ENCODE data around the gene ITCH.
"Not testable (repeated sequence)": the region's sequence is repeated elsewhere in the genome, so short reads cannot be mapped to it uniquely, and the experiment has no call there.

ITCH gene

DNA sequence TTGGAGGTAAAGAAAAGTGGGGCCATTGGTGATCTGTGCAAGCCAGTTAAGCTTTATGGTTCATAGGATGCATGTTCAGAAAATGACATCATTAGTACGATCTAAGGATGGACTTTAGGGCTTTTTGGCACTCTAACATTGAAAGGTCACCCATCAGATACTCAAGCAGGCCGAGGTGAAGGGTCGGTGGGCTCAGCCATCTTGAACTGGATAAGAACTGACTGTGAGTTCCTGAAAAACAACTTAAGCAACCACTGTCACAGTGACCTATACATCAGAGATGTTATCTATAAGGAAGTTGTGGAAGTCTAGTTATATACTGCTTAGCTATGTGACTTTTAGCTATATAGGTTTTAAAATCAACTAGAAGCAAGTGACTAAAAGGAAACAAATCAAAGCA is 13.0 kb upstream of the ITCH start:
- TF ChIP-seq, protein P1, sequence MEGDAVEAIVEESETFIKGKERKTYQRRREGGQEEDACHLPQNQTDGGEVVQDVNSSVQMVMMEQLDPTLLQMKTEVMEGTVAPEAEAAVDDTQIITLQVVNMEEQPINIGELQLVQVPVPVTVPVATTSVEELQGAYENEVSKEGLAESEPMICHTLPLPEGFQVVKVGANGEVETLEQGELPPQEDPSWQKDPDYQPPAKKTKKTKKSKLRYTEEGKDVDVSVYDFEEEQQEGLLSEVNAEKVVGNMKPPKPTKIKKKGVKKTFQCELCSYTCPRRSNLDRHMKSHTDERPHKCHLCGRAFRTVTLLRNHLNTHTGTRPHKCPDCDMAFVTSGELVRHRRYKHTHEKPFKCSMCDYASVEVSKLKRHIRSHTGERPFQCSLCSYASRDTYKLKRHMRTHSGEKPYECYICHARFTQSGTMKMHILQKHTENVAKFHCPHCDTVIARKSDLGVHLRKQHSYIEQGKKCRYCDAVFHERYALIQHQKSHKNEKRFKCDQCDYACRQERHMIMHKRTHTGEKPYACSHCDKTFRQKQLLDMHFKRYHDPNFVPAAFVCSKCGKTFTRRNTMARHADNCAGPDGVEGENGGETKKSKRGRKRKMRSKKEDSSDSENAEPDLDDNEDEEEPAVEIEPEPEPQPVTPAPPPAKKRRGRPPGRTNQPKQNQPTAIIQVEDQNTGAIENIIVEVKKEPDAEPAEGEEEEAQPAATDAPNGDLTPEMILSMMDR (IDR thresholded peaks at IDR 0.05): no peak
- no peaks in the 10 kb centered on the region for H3K4me1 ChIP-seq
- no peak for DNase-seq
- H3K27ac ChIP-seq: no peak overlapping the region
- no peaks in the 10 kb centered on the region for H3K36me3 ChIP-seq
- H3K9me3 ChIP-seq: no peaks in the 10 kb centered on the region
- H3K4me3 ChIP-seq: no peak overlapping the region
- intact Hi-C loops (cut with DNase I; ENCODE audit: low total_unique reads): no loop called here
- no peaks in the 10 kb centered on the region for H3K27me3 ChIP-seq

DNA sequence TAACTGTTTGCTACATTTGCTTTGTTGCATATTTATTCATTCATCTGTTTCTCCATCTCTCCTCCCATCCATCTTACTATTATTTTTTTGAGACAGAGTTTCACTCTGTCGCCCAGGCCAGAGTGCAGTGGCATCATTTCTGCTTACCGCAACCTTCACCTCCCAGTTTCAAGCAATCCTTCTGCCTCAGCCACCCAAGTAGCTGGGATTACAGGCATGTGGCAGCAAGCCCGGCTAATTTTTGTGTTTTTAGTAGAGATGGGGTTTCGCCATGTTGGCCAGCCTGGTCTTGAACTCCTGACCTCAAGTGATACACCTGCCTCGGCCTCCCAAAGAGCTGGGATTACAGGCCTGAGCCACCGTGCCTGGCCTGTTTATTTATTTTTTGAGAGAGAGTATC is 9.6 kb upstream of the ITCH start:
- H3K27me3 ChIP-seq; H3K4me1 ChIP-seq; H3K36me3 ChIP-seq; H3K9me3 ChIP-seq; intact Hi-C loops (cut with DNase I; ENCODE audit: low total_unique reads); H3K4me3 ChIP-seq; DNase-seq; H3K27ac ChIP-seq: not testable (repeated sequence)

DNA sequence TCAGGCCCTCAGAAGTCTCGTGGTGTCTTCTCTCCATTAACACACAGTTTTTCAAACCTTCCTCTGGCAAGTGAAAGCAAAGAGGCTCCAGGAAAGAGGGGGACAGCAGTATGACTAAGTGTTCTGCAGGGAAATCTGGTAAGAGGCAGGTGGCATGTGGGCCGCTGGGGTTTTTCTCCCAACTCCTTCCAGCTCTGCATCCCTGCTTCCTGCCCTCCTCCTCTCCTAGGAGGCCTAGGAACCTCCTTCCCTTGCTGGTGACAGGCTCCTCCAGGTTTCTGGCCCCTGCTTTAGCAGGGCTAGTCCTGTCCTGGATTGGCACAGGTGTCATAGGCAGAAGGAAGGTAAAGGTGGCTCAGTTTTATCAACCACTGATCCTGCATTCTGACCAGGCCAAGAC is 7.6 kb upstream of the ITCH start:
- DNase-seq: no peak
- TF ChIP-seq, protein P1 (IDR thresholded peaks at IDR 0.05): no peak
- no peaks in the 10 kb centered on the region for H3K9me3 ChIP-seq
- intact Hi-C loops (cut with DNase I; ENCODE audit: low total_unique reads): no loop called here
- H3K36me3 ChIP-seq: no peaks in the 10 kb centered on the region
- H3K27me3 ChIP-seq: peaks cover 0 to 2% of the 10 kb centered on the region in 2 donors
- H3K27ac ChIP-seq: no peak overlapping the region
- H3K4me3 ChIP-seq: no peak overlapping the region
- no peaks in the 10 kb centered on the region for H3K4me1 ChIP-seq

DNA sequence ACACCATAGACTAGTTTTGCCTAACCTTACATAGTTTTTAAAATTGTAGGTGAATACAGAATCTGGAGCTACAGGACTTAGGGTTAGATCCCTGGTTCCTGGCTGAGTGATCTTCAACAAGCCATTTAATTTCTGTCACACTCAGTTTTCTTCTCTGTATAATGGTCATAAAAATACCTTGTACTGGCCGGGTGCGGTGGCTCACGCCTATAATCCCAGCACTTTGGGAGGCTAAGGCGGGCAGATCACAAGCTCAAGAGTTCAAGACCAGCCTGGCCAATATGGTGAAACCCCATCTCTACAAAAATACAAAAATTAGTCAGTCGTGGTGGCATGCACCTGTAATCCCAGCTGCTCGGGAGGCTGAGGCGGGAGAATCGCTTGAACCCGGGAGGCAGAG is 3.3 kb upstream of the ITCH start:
- DNase-seq; intact Hi-C loops (cut with DNase I; ENCODE audit: low total_unique reads): not testable (repeated sequence)

DNA sequence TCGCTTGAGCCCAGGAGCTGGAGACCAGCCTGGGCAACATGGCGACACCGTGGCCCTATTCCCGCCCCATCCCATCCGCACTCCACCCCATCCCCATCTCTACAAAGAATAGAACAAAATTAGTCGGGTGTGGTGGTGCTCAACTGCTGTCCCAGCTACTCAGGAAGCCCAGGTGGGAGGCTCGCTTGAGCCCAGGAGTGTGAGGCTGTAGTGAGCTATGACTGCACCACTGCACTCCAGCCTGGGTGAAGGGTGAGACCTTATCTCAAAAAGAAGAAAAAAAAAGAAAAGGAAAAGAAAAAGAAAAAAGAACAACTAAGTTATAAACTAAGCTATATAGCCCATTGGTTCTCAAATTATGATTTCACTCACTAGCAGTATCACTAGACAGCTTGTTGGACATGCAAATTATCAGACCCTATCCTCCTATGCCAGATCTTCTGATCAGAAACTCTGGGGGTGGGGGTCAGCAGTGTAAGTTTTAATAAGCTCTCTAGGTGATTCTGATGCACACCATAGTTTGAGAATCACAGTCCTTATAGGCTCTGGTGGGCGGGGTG is 491 bp upstream of the ITCH start:
- H3K27me3 ChIP-seq: peaks cover 0 to 2% of the 10 kb centered on the region in 2 donors
- H3K4me3 ChIP-seq: peak overlapping the region; percentile 92 to 95
- no peak for DNase-seq
- TF ChIP-seq, protein P1 (IDR thresholded peaks at IDR 0.05): no peak
- peaks cover 0 to 41% (median 24%) of the 10 kb centered on the region in 4 donors for H3K4me1 ChIP-seq
- H3K27ac ChIP-seq: peak overlapping the region; percentile 96 to 98
- intact Hi-C loops (cut with DNase I; ENCODE audit: low total_unique reads): no loop called here
- no peaks in the 10 kb centered on the region for H3K36me3 ChIP-seq
- no peaks in the 10 kb centered on the region for H3K9me3 ChIP-seq

More for the DNA sequence above, 3.3 kb upstream of the ITCH start:
- H3K4me3 ChIP-seq, H3K27me3 ChIP-seq, H3K36me3 ChIP-seq, H3K27ac ChIP-seq, H3K9me3 ChIP-seq: not testable (repeated sequence)
- peaks cover 0 to 12% (median 5%) of the 10 kb centered on the region in 4 donors for H3K4me1 ChIP-seq

DNA sequence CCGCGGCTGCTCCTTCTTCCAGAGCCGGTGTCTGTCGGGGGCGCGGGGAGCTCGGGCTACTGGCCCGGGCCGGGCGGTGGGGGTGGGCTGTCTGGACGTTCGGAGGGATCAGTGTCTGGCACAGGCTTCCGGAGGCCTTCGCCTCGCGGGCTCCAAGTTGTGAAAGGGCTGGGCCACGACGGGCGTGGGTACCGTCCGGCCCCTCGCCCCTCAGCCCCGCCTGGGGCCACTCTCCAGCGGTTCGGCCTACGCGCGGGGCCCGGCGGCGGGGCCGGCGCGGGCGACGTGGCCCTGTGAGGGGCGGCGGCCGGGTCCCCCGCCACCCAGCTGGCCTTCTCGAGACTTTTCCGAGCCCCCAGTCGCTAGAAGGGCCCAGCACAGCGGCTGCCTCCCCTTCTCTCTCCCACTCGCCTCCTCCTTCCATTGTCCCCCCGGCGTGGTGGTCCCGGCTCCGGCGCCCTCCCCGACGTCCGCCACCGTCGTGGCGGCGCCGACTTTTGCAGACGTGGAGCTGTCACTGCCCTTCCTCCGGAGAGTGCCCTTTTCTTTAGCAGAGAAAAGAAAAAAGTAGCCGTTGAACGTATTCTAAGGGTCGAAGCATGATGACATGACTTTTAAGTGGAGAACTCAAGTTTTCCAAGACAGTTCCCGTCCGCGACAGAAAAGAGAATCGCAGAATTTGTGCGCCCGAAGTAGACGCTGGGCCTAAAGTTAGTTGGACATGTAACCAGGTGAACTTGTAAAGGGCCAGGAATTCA is 571 bp downstream of the ITCH start:
- TF ChIP-seq, protein P1 (IDR thresholded peaks at IDR 0.05): no peak
- intact Hi-C loops (cut with DNase I; ENCODE audit: low total_unique reads): no loop called here
- H3K4me1 ChIP-seq: peaks cover 0 to 51% (median 26%) of the 10 kb centered on the region in 4 donors
- no peak for DNase-seq
- H3K27me3 ChIP-seq: peaks cover 0 to 2% of the 10 kb centered on the region in 2 donors
- H3K4me3 ChIP-seq: peak overlapping the region; percentile 92 to 95
- H3K36me3 ChIP-seq: no peaks in the 10 kb centered on the region
- peak overlapping the region; percentile 96 to 98 for H3K27ac ChIP-seq
- no peaks in the 10 kb centered on the region for H3K9me3 ChIP-seq

Measured in tibial artery (tissue), 4 donors.